D721Med (cell line): Measurements from ENCODE around the gene ARID4B.
A peak's percentile ranks its signal among the peaks of the same experiment; 100 is the strongest.

Experiments used
- DNase-seq: peaks from one replicate; pipeline ENCODE4 v3.0.0; 2011; ENCODE audit warnings: low spot score; ENCODE audit not compliant: insufficient read length
- FAIRE-seq: peaks from 2 replicates; lab custom pipeline; 2011; peaks lifted over from hg19 to GRCh38; lab: Jason Lieb, UNC
- TF ChIP-seq, protein P1 (sequence below): IDR thresholded peaks from 2 replicates; pipeline ENCODE4 v1.5.1; 2012; ENCODE audit warnings: mild to moderate bottlenecking, control low read depth; ENCODE audit not compliant: insufficient read depth; ENCODE audit errors: missing control alignments

ARID4B gene

DNA sequence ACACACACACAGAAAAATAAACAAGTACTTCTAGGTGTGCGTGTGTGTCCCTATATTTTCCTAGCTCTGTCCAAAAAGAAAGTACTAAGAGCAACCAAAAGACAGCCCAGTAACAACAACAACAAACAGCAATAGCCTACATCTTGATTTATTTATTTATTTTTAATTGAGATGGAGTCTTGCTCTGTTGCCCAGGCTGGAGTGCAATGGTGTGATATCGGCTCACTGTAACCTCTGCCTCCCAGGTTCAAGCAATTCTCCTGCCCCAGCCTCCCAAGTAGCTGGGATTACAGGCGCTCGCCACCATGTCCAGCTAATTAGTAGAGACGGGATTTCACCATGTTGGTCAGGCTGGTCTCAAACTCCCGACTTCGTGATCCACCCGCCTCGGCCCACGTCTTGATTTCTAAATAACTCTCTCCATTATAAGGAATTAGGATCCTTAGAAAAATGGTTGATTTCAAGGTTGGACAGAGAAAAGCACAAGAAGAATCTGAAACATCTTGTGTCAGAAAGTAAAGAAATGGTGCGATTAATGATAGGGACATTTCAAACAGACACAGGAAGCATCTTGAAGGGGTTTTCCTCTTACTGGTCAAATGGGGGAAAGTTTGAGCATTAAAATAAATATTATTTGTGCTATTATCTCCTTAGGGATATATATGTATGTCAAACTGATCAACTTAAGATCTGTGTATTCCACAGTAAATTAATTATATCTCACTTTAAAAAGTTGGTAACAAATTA is 59.4 kb downstream of the ARID4B start:
- TF ChIP-seq, protein P1, sequence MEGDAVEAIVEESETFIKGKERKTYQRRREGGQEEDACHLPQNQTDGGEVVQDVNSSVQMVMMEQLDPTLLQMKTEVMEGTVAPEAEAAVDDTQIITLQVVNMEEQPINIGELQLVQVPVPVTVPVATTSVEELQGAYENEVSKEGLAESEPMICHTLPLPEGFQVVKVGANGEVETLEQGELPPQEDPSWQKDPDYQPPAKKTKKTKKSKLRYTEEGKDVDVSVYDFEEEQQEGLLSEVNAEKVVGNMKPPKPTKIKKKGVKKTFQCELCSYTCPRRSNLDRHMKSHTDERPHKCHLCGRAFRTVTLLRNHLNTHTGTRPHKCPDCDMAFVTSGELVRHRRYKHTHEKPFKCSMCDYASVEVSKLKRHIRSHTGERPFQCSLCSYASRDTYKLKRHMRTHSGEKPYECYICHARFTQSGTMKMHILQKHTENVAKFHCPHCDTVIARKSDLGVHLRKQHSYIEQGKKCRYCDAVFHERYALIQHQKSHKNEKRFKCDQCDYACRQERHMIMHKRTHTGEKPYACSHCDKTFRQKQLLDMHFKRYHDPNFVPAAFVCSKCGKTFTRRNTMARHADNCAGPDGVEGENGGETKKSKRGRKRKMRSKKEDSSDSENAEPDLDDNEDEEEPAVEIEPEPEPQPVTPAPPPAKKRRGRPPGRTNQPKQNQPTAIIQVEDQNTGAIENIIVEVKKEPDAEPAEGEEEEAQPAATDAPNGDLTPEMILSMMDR: no peak
- peak; percentile 60 for FAIRE-seq
- DNase-seq: no peak

GRCh38 chr1:235266967-235267366 is 61.0 kb downstream of the ARID4B start:
- FAIRE-seq: no peak
- TF ChIP-seq, protein P1: no peak
- DNase-seq: no peak

DNA sequence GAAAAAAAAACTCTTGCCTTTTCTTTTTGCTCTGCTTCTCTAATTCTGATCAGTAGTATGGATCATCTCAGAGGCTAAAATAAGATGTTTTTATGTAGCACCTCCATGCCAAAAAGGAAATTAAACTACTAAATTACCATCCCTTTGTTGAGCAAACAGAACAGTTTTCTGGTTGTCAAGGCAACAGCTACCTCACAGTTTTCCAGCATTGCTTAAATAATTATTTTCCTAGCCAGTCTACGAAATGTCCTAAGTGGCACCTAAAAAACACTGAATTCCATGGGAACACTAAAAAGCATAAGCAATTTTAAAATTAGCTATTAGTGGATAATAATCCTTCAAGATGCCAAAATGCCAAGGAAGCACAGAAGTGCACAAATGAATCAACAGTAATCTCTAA is 61.7 kb downstream of the ARID4B start:
- TF ChIP-seq, protein P1: no peak
- DNase-seq (no peak), FAIRE-seq (peak; percentile 51)

GRCh38 chr1:235265900-235266299 is 62.1 kb downstream of the ARID4B start:
- no peak for FAIRE-seq
- TF ChIP-seq, protein P1: no peak
- no peak for DNase-seq

DNA sequence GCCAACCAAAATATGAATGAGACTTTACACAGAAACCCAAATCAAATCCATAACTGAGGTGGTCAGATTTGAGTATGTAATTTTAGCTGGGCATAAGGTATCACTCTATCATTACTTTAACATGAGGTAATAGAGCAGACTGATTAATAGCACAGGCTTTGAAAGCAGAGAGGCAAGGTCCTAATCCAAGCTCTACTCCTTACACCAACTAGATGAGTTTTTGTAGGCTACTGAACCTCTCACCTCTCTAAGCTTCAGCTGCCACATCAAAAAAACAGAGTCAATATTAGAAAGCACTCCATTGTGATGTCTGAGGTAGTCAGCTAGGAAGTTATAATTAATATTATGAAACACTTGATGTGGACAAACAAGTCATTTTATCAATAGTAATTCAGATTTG is 63.7 kb downstream of the ARID4B start:
- FAIRE-seq (peak; percentile 81), DNase-seq (no peak)
- TF ChIP-seq, protein P1: no peak

GRCh38 chr1:235262539-235262938 is 65.4 kb downstream of the ARID4B start:
- FAIRE-seq: peak; percentile 66
- TF ChIP-seq, protein P1: no peak
- no peak for DNase-seq

- no peak for FAIRE-seq
- no peak for DNase-seq
- TF ChIP-seq, protein P1: no peak
Observed at GRCh38 chr1:235261243-235261642, 66.7 kb downstream of the ARID4B start.
